Measurements from ENCODE around the gene GATAD2A. TPM values are rescaled to one million over a fixed set of nuclear protein-coding genes. Genes with fewer than 3 reads are reported as not detected.
A peak's percentile ranks its signal among the peaks of the same experiment; 100 is the strongest.
"Not testable (repeated sequence)": the region's sequence is repeated elsewhere in the genome, so short reads cannot be mapped to it uniquely, and the experiment has no call there.

GATAD2A gene
- polyA plus RNA-seq, 2 donors: 13.9 to 21.0 TPM

- Histone ChIP-seq H3K4me1 (ENCODE audit: control insufficient read depth in 2 of 2, insufficient read depth in 2 of 2, low read length in 1 of 2) (peaks cover 6 to 15% of the 10 kb centered on the region in 2 donors), H3K4me3 (ENCODE audit: low read depth in 1 of 2, low read length in 2 of 2) (no peak overlapping the region), H3K27ac (ENCODE audit: low read depth in 2 of 2, low read length in 1 of 2) (peak overlapping the region; percentile 5 to 63), H3K9me3 (ENCODE audit: control insufficient read depth in 2 of 2, insufficient read depth in 1 of 2, low read depth in 1 of 2, low read length in 1 of 2) (no peaks in the 10 kb centered on the region), H3K36me3 (ENCODE audit: control insufficient read depth in 2 of 2, insufficient read depth in 2 of 2, low read length in 1 of 2) (no peaks in the 10 kb centered on the region), H3K27me3 (ENCODE audit: control insufficient read depth in 1 of 2, insufficient read depth in 2 of 2, low read length in 2 of 2) (no peaks in the 10 kb centered on the region)
- WGBS, 2 donors: 73 to 80% methylated on average over 11 of the region's 11 CpGs
Observed at GRCh38 chr19:19452243-19453124, 47.0 kb downstream of the GATAD2A start.

GRCh38 chr19:19453125-19453454, 47.6 kb downstream of the GATAD2A start:
- H3K27ac ChIP-seq (ENCODE audit: low read depth in 2 of 2, low read length in 1 of 2): peak overlapping the region; percentile 5 to 14
- peaks cover 11 to 13% of the 10 kb centered on the region in 2 donors for H3K4me1 ChIP-seq (ENCODE audit: control insufficient read depth in 2 of 2, insufficient read depth in 2 of 2, low read length in 1 of 2)

GRCh38 chr19:19455166-19455919, 49.9 kb downstream of the GATAD2A start:
- H3K9me3 ChIP-seq (ENCODE audit: control insufficient read depth in 2 of 2, insufficient read depth in 1 of 2, low read depth in 1 of 2, low read length in 1 of 2); H3K27ac ChIP-seq (ENCODE audit: low read depth in 2 of 2, low read length in 1 of 2); H3K4me3 ChIP-seq (ENCODE audit: low read depth in 1 of 2, low read length in 2 of 2); H3K36me3 ChIP-seq (ENCODE audit: control insufficient read depth in 2 of 2, insufficient read depth in 2 of 2, low read length in 1 of 2); H3K27me3 ChIP-seq (ENCODE audit: control insufficient read depth in 1 of 2, insufficient read depth in 2 of 2, low read length in 2 of 2): not testable (repeated sequence)
- H3K4me1 ChIP-seq (ENCODE audit: control insufficient read depth in 2 of 2, insufficient read depth in 2 of 2, low read length in 1 of 2): peaks cover 15 to 27% of the 10 kb centered on the region in 2 donors
- 97 to 98% methylated on average over 14 of the region's 14 CpGs for WGBS, 2 donors

More at GRCh38 chr19:19453125-19453454, 47.6 kb downstream of the GATAD2A start:
- 72 to 86% methylated on average over 2 of the region's 2 CpGs for WGBS, 2 donors
- Histone ChIP-seq H3K4me3 (ENCODE audit: low read depth in 1 of 2, low read length in 2 of 2) (no peak overlapping the region), H3K36me3 (ENCODE audit: control insufficient read depth in 2 of 2, insufficient read depth in 2 of 2, low read length in 1 of 2) (no peaks in the 10 kb centered on the region), H3K27me3 (ENCODE audit: control insufficient read depth in 1 of 2, insufficient read depth in 2 of 2, low read length in 2 of 2) (no peaks in the 10 kb centered on the region), H3K9me3 (ENCODE audit: control insufficient read depth in 2 of 2, insufficient read depth in 1 of 2, low read depth in 1 of 2, low read length in 1 of 2) (no peaks in the 10 kb centered on the region)

- WGBS, 2 donors: 82% methylated on average over 4 of the region's 4 CpGs
- H3K27ac ChIP-seq (ENCODE audit: low read depth in 2 of 2, low read length in 1 of 2): no peak overlapping the region
- H3K27me3 ChIP-seq (ENCODE audit: control insufficient read depth in 1 of 2, insufficient read depth in 2 of 2, low read length in 2 of 2): no peaks in the 10 kb centered on the region
- H3K9me3 ChIP-seq (ENCODE audit: control insufficient read depth in 2 of 2, insufficient read depth in 1 of 2, low read depth in 1 of 2, low read length in 1 of 2): no peaks in the 10 kb centered on the region
- no peak overlapping the region for H3K4me3 ChIP-seq (ENCODE audit: low read depth in 1 of 2, low read length in 2 of 2)
- peaks cover 21 to 41% of the 10 kb centered on the region in 2 donors for H3K4me1 ChIP-seq (ENCODE audit: control insufficient read depth in 2 of 2, insufficient read depth in 2 of 2, low read length in 1 of 2)
- H3K36me3 ChIP-seq (ENCODE audit: control insufficient read depth in 2 of 2, insufficient read depth in 2 of 2, low read length in 1 of 2): no peaks in the 10 kb centered on the region
Observed at GRCh38 chr19:19457671-19458070, 52.2 kb downstream of the GATAD2A start.

- 67 to 71% methylated on average over 14 of the region's 14 CpGs for WGBS, 2 donors
- Histone ChIP-seq H3K9me3 (ENCODE audit: control insufficient read depth in 2 of 2, insufficient read depth in 1 of 2, low read depth in 1 of 2, low read length in 1 of 2) (no peaks in the 10 kb centered on the region), H3K36me3 (ENCODE audit: control insufficient read depth in 2 of 2, insufficient read depth in 2 of 2, low read length in 1 of 2) (no peaks in the 10 kb centered on the region), H3K27me3 (ENCODE audit: control insufficient read depth in 1 of 2, insufficient read depth in 2 of 2, low read length in 2 of 2) (no peaks in the 10 kb centered on the region), H3K27ac (ENCODE audit: low read depth in 2 of 2, low read length in 1 of 2) (peak overlapping the region in 1 of 2 donors; percentile 43), H3K4me1 (ENCODE audit: control insufficient read depth in 2 of 2, insufficient read depth in 2 of 2, low read length in 1 of 2) (peaks cover 27 to 43% of the 10 kb centered on the region in 2 donors), H3K4me3 (ENCODE audit: low read depth in 1 of 2, low read length in 2 of 2) (no peak overlapping the region)
Observed at GRCh38 chr19:19458110-19458816, 52.8 kb downstream of the GATAD2A start.

- peak overlapping the region; percentile 30 to 43 for H3K27ac ChIP-seq (ENCODE audit: low read depth in 2 of 2, low read length in 1 of 2)
- no peaks in the 10 kb centered on the region for H3K27me3 ChIP-seq (ENCODE audit: control insufficient read depth in 1 of 2, insufficient read depth in 2 of 2, low read length in 2 of 2)
- no peak overlapping the region for H3K4me3 ChIP-seq (ENCODE audit: low read depth in 1 of 2, low read length in 2 of 2)
- H3K9me3 ChIP-seq (ENCODE audit: control insufficient read depth in 2 of 2, insufficient read depth in 1 of 2, low read depth in 1 of 2, low read length in 1 of 2): no peaks in the 10 kb centered on the region
- peaks cover 34 to 51% of the 10 kb centered on the region in 2 donors for H3K4me1 ChIP-seq (ENCODE audit: control insufficient read depth in 2 of 2, insufficient read depth in 2 of 2, low read length in 1 of 2)
- H3K36me3 ChIP-seq (ENCODE audit: control insufficient read depth in 2 of 2, insufficient read depth in 2 of 2, low read length in 1 of 2): no peaks in the 10 kb centered on the region
Observed at GRCh38 chr19:19459073-19459472, 53.6 kb downstream of the GATAD2A start.

GRCh38 chr19:19459707-19460251, 54.3 kb downstream of the GATAD2A start:
- no peak overlapping the region for H3K4me3 ChIP-seq (ENCODE audit: low read depth in 1 of 2, low read length in 2 of 2)
- H3K4me1 ChIP-seq (ENCODE audit: control insufficient read depth in 2 of 2, insufficient read depth in 2 of 2, low read length in 1 of 2): peaks cover 36 to 57% of the 10 kb centered on the region in 2 donors

GRCh38 chr19:19460258-19460731, 54.8 kb downstream of the GATAD2A start:
- peaks cover 0 to 4% of the 10 kb centered on the region in 2 donors for H3K36me3 ChIP-seq (ENCODE audit: control insufficient read depth in 2 of 2, insufficient read depth in 2 of 2, low read length in 1 of 2)
- no peaks in the 10 kb centered on the region for H3K27me3 ChIP-seq (ENCODE audit: control insufficient read depth in 1 of 2, insufficient read depth in 2 of 2, low read length in 2 of 2)
- 66 to 68% methylated on average over 10 of the region's 10 CpGs for WGBS, 2 donors
- peaks cover 36 to 59% of the 10 kb centered on the region in 2 donors for H3K4me1 ChIP-seq (ENCODE audit: control insufficient read depth in 2 of 2, insufficient read depth in 2 of 2, low read length in 1 of 2)
- no peaks in the 10 kb centered on the region for H3K9me3 ChIP-seq (ENCODE audit: control insufficient read depth in 2 of 2, insufficient read depth in 1 of 2, low read depth in 1 of 2, low read length in 1 of 2)
- no peak overlapping the region for H3K4me3 ChIP-seq (ENCODE audit: low read depth in 1 of 2, low read length in 2 of 2)
- H3K27ac ChIP-seq (ENCODE audit: low read depth in 2 of 2, low read length in 1 of 2): peak overlapping the region; percentile 56 to 76

More at GRCh38 chr19:19459707-19460251, 54.3 kb downstream of the GATAD2A start:
- Histone ChIP-seq H3K9me3 (ENCODE audit: control insufficient read depth in 2 of 2, insufficient read depth in 1 of 2, low read depth in 1 of 2, low read length in 1 of 2) (no peaks in the 10 kb centered on the region), H3K27me3 (ENCODE audit: control insufficient read depth in 1 of 2, insufficient read depth in 2 of 2, low read length in 2 of 2) (no peaks in the 10 kb centered on the region), H3K27ac (ENCODE audit: low read depth in 2 of 2, low read length in 1 of 2) (peak overlapping the region; percentile 56 to 76), H3K36me3 (ENCODE audit: control insufficient read depth in 2 of 2, insufficient read depth in 2 of 2, low read length in 1 of 2) (peaks cover 0 to 2% of the 10 kb centered on the region in 2 donors)
- 59 to 64% methylated on average over 8 of the region's 8 CpGs for WGBS, 2 donors

GRCh38 chr19:19460761-19461265, 55.3 kb downstream of the GATAD2A start:
- Histone ChIP-seq H3K27me3 (ENCODE audit: control insufficient read depth in 1 of 2, insufficient read depth in 2 of 2, low read length in 2 of 2) (no peaks in the 10 kb centered on the region), H3K4me3 (ENCODE audit: low read depth in 1 of 2, low read length in 2 of 2) (no peak overlapping the region), H3K36me3 (ENCODE audit: control insufficient read depth in 2 of 2, insufficient read depth in 2 of 2, low read length in 1 of 2) (peaks cover 4 to 8% of the 10 kb centered on the region in 2 donors), H3K27ac (ENCODE audit: low read depth in 2 of 2, low read length in 1 of 2) (peak overlapping the region; percentile 56 to 76), H3K9me3 (ENCODE audit: control insufficient read depth in 2 of 2, insufficient read depth in 1 of 2, low read depth in 1 of 2, low read length in 1 of 2) (no peaks in the 10 kb centered on the region), H3K4me1 (ENCODE audit: control insufficient read depth in 2 of 2, insufficient read depth in 2 of 2, low read length in 1 of 2) (peaks cover 36 to 63% of the 10 kb centered on the region in 2 donors)
- 48 to 51% methylated on average over 18 of the region's 18 CpGs for WGBS, 2 donors

Data from esophagus (tissue), 2 donors.